GM21529 (cell line): Measurements from ENCODE around the gene VPS26A.

Experiments used
- ATAC-seq: cut with Tn5 transposase; IDR thresholded peaks from one replicate; pipeline ENCODE4 v1.9.1; 2021; ENCODE audit not compliant: unreplicated experiment

The VPS26A gene

GRCh38 chr10:69123747-69124562, at the start of gene VPS26A:
VPS26A (plus strand) TSS chr10:69124178; CDS start chr10:69124278, 100 bp downstream.
- ATAC-seq: peak; percentile 82

GRCh38 chr10:69074532-69074931, 49.4 kb upstream of the VPS26A start:
- ATAC-seq: no peak

- no peak for ATAC-seq
These were observed 48.5 kb upstream of the VPS26A start for GRCh38 chr10:69075431-69075830.

GRCh38 chr10:69078311-69078710, 45.7 kb upstream of the VPS26A start:
- no peak for ATAC-seq

- no peak for ATAC-seq
These were observed 43.8 kb upstream of the VPS26A start for GRCh38 chr10:69080226-69080625.

DNA sequence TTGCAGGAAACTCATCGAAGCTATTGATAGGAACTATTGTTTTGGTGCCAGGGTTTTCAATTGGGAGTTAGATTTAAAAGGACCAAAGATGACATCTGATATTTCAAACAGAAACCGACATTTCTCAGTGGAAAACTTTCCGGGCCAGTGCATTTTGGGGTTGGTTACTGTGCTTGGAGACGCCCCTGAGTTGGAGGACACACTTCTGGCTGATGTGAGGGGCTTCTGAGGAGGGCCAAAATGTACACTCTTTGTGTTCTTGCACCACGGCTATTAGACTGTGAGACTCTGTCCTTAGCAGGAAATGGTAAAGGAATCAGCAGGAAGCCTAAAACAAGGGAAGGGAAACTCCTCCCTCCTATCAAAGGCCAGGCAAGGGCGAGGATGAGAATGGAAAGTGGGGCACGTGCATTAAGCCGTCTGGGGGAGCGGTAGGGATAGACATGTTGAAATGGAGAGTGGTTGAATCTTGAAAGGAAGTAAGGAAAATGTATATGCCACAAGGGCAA, 37.9 kb upstream of the VPS26A start:
- ATAC-seq: no peak

DNA sequence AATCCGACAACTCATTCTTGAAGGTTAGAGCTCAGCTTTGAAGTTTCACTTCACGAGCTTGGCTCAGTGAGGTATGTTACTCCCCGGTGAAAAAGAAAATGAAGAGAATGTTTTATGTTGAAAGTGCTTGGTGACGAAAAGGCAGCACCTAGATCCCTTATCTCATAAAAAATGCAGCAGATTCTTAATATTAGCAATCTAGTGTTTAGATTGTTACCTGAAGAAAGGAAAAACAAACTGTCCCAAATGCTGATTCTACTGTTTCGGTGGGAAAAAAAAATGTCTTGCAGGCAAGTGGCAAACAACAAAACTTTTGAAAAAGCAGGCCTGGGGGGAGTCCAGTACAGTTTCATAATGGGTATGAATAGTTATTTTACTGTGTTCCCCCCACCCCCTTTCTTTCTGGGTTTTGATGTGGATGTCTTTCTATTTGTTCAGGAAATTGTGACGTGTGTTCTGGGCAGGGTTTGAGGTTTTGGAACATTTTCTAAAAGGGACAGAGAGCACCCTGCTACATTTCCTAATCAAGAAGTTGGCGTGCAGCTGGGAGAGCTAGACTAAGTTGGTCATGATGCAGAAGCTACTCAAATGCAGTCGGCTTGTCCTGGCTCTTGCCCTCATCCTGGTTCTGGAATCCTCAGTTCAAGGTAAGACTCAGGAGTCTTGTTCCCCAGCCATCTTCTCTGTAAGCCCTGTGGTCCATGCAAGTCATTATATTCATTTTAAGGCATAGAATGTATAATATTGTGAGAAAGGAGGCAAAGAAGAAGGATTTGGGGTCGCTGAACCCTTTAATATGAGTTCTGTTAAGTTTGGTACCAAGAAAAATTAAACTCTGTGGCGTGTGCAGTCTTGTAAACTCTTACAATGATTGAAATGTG, 36.1 kb upstream of the VPS26A start, which contains the start of gene SRGN:
SRGN (plus strand) TSS at position 514 of the 881 bp plus-strand sequence; CDS start at position 569, 55 bp downstream.
- peak; percentile 64 for ATAC-seq

DNA sequence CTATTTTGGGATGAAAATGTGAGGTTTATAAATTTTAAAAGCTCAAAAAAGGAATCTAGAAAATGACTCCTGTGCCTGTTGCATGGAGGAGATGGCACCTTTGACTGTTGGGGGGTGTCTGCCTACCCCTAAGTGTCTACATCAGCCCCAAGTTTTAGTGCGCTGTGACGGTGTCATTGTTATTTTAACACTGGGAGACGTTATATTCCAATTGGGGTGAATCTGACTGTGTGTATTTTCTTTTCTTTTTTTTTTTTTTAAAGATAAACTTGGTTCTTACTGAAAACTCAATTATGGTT, 35.6 kb upstream of the VPS26A start:
- no peak for ATAC-seq

GRCh38 chr10:69088801-69089501, 35.0 kb upstream of the VPS26A start:
- no peak for ATAC-seq

- peak; percentile 51 for ATAC-seq
These were observed 34.1 kb upstream of the VPS26A start for GRCh38 chr10:69089638-69090599.

DNA sequence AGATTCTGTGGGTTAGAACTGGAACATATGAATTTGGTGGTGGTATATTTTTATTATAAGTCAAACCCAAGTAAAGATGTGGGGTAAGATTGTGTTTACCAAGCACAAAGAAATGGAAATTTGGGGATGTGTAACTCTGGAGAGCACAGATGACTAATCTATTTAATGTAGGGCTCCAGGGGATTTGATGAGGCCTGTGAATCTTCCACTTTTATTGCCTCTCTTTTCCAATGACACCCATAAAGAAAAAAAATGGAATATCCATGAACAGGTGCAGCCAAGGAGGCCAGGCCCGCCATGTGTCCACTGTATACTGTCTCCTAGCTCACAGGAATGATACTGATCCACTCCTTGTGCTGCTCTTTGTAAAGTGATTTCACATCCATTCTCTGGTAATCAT, 33.3 kb upstream of the VPS26A start:
- no peak for ATAC-seq

DNA sequence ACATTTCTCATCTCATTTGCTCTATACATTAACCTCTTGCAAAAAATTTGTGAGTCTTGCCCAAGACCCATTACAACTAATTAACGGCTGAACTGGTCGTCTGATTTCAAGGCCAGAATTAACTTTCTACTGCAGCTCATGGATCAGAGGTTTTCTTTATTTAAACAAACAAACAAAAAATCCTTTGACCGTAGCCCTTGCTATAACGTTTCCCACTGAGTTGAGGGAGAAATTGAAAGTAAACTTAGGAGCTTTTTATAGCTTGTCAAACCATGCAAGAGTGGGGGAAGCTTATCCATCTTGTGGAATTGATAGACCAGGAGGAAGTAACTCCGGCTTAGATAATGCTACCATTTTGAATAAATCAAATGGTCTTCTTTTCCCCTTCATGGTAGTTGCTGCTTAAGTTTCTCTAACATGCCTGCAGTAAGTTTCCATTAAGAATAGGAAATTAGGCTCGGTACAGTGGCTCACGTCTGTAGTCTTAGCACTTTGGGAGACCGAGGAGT, 32.8 kb upstream of the VPS26A start:
- ATAC-seq: no peak

DNA sequence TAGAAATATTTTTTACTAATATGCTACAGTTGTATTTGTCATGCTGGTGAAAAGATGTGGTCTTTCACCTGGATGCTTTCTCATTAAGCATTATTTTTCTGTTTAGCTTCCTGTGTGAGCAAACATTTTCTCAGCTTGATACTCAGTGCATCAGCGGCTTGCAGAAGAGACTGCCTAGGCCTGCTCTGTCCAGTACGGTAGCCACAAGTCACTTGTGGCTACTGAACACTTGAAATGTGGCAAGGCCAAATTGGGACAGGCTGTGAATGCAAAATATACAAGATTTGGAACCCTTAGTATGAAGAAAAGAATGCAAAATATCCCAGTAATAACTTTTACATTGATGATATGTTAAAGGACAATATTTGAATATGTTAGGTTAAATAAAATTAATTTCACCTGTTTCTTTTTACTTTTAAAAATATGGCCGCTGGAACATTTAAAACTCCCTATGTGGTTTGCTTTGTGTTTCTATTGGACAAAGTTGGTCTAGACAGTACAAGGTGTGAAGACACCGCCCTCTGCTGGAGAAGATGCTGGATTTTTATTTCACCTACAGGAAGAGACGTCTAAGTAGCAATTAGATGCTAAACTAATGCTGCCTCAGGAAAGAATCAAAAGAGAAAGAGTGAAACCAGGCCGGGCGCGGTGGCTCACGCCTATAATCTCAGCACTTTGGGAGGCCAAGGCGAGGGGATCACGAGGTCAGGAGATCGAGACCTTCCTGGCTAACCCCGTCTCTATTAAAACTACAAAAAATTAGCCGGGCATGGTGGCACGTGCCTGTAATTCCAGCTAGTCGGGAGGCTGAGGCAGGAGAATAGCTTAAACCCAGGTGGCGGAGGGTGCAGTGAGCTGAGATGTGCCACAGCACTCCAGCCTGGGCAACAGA, 30.8 kb upstream of the VPS26A start:
- no peak for ATAC-seq

DNA sequence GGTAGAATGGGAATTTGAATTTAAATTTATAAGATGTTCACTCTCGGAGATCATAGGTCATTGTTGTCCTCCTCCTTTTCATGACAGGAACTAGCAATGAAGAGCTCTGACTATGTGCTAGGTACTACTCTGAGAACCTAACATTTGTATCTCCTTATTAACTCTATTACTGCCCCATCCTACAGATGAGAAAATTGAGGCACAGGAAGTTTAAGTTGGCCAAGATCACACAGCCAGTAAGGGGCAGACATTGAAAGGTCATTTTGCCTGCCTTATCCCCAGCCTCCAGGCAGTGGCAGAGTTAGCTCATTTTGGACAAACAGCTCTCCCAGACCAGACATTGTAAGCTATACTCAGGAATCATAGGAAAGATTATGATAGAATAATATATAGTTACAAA, 30.0 kb upstream of the VPS26A start:
- ATAC-seq: no peak

GRCh38 chr10:69096045-69096444, 27.9 kb upstream of the VPS26A start:
- no peak for ATAC-seq

- ATAC-seq: no peak
These were observed 26.2 kb upstream of the VPS26A start for GRCh38 chr10:69097729-69098128.

- no peak for ATAC-seq
These were observed 23.7 kb upstream of the VPS26A start for GRCh38 chr10:69100136-69100872.

DNA sequence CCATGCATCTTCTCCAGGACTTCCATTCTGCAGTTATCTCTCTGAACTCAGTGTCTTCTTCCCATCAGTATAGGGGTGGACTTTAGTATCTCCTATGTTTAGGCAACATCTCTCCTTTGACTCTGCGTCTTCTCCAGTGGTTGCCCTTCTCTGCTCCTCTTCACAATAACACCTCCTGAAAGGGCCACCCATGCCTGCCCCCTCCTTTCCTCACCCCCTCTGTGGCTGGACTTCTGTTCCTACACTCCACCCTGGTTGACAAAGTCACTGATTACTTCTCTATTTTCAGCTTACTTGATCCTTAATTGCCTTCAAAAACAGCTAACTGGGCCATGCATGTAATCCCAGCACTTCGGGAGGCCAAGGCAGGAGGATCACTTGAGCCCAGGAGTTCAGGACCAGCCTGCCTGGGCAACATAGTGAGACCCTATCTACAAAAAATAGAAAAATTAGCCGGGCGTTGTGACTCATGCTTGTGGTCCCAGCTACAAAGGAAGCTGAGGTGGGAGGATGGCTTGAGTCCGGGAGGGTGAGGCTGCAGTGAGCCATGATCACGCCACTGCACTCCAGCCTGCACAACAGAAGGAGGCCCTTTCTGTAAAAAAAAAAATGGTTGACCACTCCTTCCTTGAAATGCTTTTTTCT, 22.4 kb upstream of the VPS26A start:
- ATAC-seq: no peak
